Loucy (cell line): ENCODE results near the gene SELENON.

ENCODE experiments used
- H2AFZ ChIP-seq: fragments of 200-600 bp; sonication (generic); 2 replicates; pipeline ENCODE4 v1.6.0; 2016; ENCODE audit warnings: antibody characterized with exemption, mild to moderate bottlenecking, low read length, moderate library complexity
- H3F3A ChIP-seq: fragments of 200-600 bp; 2 replicates; pipeline ENCODE4 v1.6.0; 2016; ENCODE audit warnings: antibody characterized with exemption, low read depth, mild to moderate bottlenecking
- H3K27me3 ChIP-seq: fragments of 200-600 bp; sonication (generic); 2 replicates; pipeline ENCODE4 v1.6.1; 2014; ENCODE audit warnings: low read length, mild to moderate bottlenecking; ENCODE audit not compliant: insufficient read depth, poor library complexity, severe bottlenecking
- H3K36me3 ChIP-seq: fragments of 200-600 bp; sonication (generic); 2 replicates; pipeline ENCODE4 v1.6.1; 2016; ENCODE audit warnings: low read length; ENCODE audit not compliant: insufficient read depth
- H3K4me1 ChIP-seq: fragments of 200-600 bp; sonication (generic); 2 replicates; pipeline ENCODE4 v1.5.1; 2014; ENCODE audit warnings: low read length, mild to moderate bottlenecking; ENCODE audit not compliant: insufficient read depth, poor library complexity, severe bottlenecking
- H3K4me2 ChIP-seq: fragments of 200-600 bp; sonication (generic); 2 replicates; pipeline ENCODE4 v1.6.0; 2014; ENCODE audit warnings: antibody characterized with exemption, low read length, low read depth, mild to moderate bottlenecking; ENCODE audit not compliant: poor library complexity, severe bottlenecking
- H3K4me3 ChIP-seq: fragments of 200-600 bp; sonication (generic); 2 replicates; pipeline ENCODE4 v1.5.1; 2014; ENCODE audit warnings: low read length, mild to moderate bottlenecking, mixed read lengths; ENCODE audit not compliant: poor library complexity, severe bottlenecking
- H3K79me2 ChIP-seq: fragments of 200-600 bp; sonication (generic); 2 replicates; pipeline ENCODE4 v1.6.1; 2014; ENCODE audit warnings: low read length; ENCODE audit not compliant: insufficient read depth
- H3K9ac ChIP-seq: fragments of 200-600 bp; sonication (generic); 2 replicates; pipeline ENCODE4 v1.6.0; 2014; ENCODE audit warnings: mild to moderate bottlenecking, low read depth, low read length, moderate library complexity; ENCODE audit not compliant: poor library complexity, severe bottlenecking
- H3K9me2 ChIP-seq: fragments of 200-600 bp; sonication (generic); replicated peaks from 2 replicates; pipeline ENCODE4 v1.6.1; 2016; ENCODE audit warnings: low read depth, low read length, mixed read lengths
- H3K9me3 ChIP-seq: fragments of 200-600 bp; sonication (generic); 2 replicates; pipeline ENCODE4 v1.6.1; 2014; ENCODE audit warnings: mild to moderate bottlenecking, antibody characterized with exemption, low read length, low read depth; ENCODE audit not compliant: insufficient read depth
- H4K20me1 ChIP-seq: fragments of 200-600 bp; sonication (generic); 2 replicates; pipeline ENCODE4 v1.6.0; 2014; ENCODE audit warnings: antibody characterized with exemption, low read length, mild to moderate bottlenecking; ENCODE audit not compliant: insufficient read depth, poor library complexity, severe bottlenecking
- CTCF ChIP-seq: fragments of 200-600 bp; sonication (generic); conservative IDR thresholded peaks from 2 replicates; pipeline ENCODE4 v1.5.1; 2014; ENCODE audit warnings: mild to moderate bottlenecking, antibody characterized with exemption, low read length
- EZH2phosphoT487 ChIP-seq: fragments of 200-600 bp; IDR thresholded peaks from 2 replicates; pipeline ENCODE4 v1.6.1; 2018; ENCODE audit warnings: antibody characterized with exemption, mild to moderate bottlenecking, moderate library complexity, borderline replicate concordance

SELENON gene

GRCh38 chr1:25833158-25833557, 33.2 kb downstream of the SELENON start:
- Histone ChIP-seq H4K20me1 (no peaks in the 10 kb centered on the region), H3K4me1 (peaks cover 16% of the 10 kb centered on the region), H2AFZ (no peak overlapping the region), H3K9me2 (no peaks in the 10 kb centered on the region), H3K9ac (no peak overlapping the region), H3K79me2 (no peaks in the 10 kb centered on the region), H3K27me3 (no peaks in the 10 kb centered on the region), H3K9me3 (no peaks in the 10 kb centered on the region), H3K4me2 (no peak overlapping the region), H3F3A (peaks cover 2% of the 10 kb centered on the region; the same call in 1 of the 2 replicates), H3K36me3 (peaks cover 73% of the 10 kb centered on the region), H3K4me3 (no peak overlapping the region)
- TF ChIP-seq EZH2phosphoT487 (no peak), CTCF (no peak)

- Histone ChIP-seq H3K27me3 (no peaks in the 10 kb centered on the region), H3K36me3 (peaks cover 56% of the 10 kb centered on the region), H3K9ac (no peak overlapping the region)
Measured at GRCh38 chr1:25834894-25835293, 34.9 kb downstream of the SELENON start.

GRCh38 chr1:25836695-25837094, 36.7 kb downstream of the SELENON start:
- peaks cover 40% of the 10 kb centered on the region for H3K36me3 ChIP-seq
- H3K27me3 ChIP-seq, result no peaks in the 10 kb centered on the region

More at GRCh38 chr1:25834894-25835293, 34.9 kb downstream of the SELENON start:
- Histone ChIP-seq H3K9me2 (no peaks in the 10 kb centered on the region), H3K4me1 (peaks cover 16% of the 10 kb centered on the region), H3F3A (peaks cover 2% of the 10 kb centered on the region; the same call in 1 of the 2 replicates), H3K4me2 (no peak overlapping the region), H3K9me3 (no peaks in the 10 kb centered on the region), H3K79me2 (no peaks in the 10 kb centered on the region), H3K4me3 (no peak overlapping the region), H4K20me1 (no peaks in the 10 kb centered on the region), H2AFZ (no peak overlapping the region)
- TF ChIP-seq CTCF (no peak), EZH2phosphoT487 (no peak)

More at GRCh38 chr1:25836695-25837094, 36.7 kb downstream of the SELENON start:
- no peak for TF ChIP-seq CTCF
- TF ChIP-seq EZH2phosphoT487, result no peak
- Histone ChIP-seq H3K9ac (no peak overlapping the region), H3K9me3 (no peaks in the 10 kb centered on the region), H3K4me3 (no peak overlapping the region), H3F3A (no peaks in the 10 kb centered on the region; the same call in 1 of the 2 replicates), H3K79me2 (peaks cover 7% of the 10 kb centered on the region; the same call in 1 of the 2 replicates), H3K9me2 (no peaks in the 10 kb centered on the region), H2AFZ (no peak overlapping the region), H3K4me2 (no peak overlapping the region), H4K20me1 (no peaks in the 10 kb centered on the region), H3K4me1 (peaks cover 8% of the 10 kb centered on the region)
